ENCODE measurements around the gene GMPS. TPM values are rescaled to one million over a fixed set of nuclear protein-coding genes. Genes with fewer than 3 reads are reported as not detected.

Gene GMPS
- total RNA-seq, 2 donors from 2014 or later, result 30.2 to 31.8 TPM

- no peak for DNase-seq (ENCODE audit: low spot score)
These were observed 102.6 kb downstream of the GMPS start for GRCh38 chr3:155972885-155973584.

GRCh38 chr3:155978324-155978723 lies 107.9 kb downstream of the GMPS start:
- no peak for TF ChIP-seq CTCF (IDR thresholded peaks at IDR 0.05)
- ATAC-seq (ENCODE audit: insufficient number of reproducible peaks, low FRiP score, low read depth), result no peak

More at GRCh38 chr3:155972885-155973584, 102.6 kb downstream of the GMPS start:
- H3K4me3 ChIP-seq, result no peak overlapping the region
- H3K27ac ChIP-seq, result no peak overlapping the region
- no peak for TF ChIP-seq CTCF (IDR thresholded peaks at IDR 0.05)
- no peak for ATAC-seq (ENCODE audit: insufficient number of reproducible peaks, low FRiP score, low read depth)
- H3K9me3 ChIP-seq, result no peaks in the 10 kb centered on the region
- H3K27me3 ChIP-seq (replicated peaks; ENCODE audit: insufficient read depth), result no peaks in the 10 kb centered on the region
- H3K4me1 ChIP-seq (ENCODE audit: control insufficient read depth in 1 of 2, low read depth in 2 of 2), result peaks cover 0 to 5% of the 10 kb centered on the region in 2 donors
- H3K36me3 ChIP-seq, result no peaks in the 10 kb centered on the region

GRCh38 chr3:155979746-155980145 lies 109.3 kb downstream of the GMPS start:
- no peak for ATAC-seq (ENCODE audit: insufficient number of reproducible peaks, low FRiP score, low read depth)
- DNase-seq (ENCODE audit: low spot score), result no peak
- Histone ChIP-seq H3K9me3 (no peaks in the 10 kb centered on the region), H3K4me1 (ENCODE audit: control insufficient read depth in 1 of 2, low read depth in 2 of 2) (peaks cover 7 to 18% of the 10 kb centered on the region in 2 donors), H3K27me3 (replicated peaks; ENCODE audit: insufficient read depth) (no peaks in the 10 kb centered on the region), H3K4me3 (no peak overlapping the region), H3K36me3 (no peaks in the 10 kb centered on the region), H3K27ac (no peak overlapping the region)
- TF ChIP-seq CTCF (IDR thresholded peaks at IDR 0.05), result no peak

More at GRCh38 chr3:155978324-155978723, 107.9 kb downstream of the GMPS start:
- Histone ChIP-seq H3K9me3 (no peaks in the 10 kb centered on the region), H3K27me3 (replicated peaks; ENCODE audit: insufficient read depth) (no peaks in the 10 kb centered on the region), H3K4me1 (ENCODE audit: control insufficient read depth in 1 of 2, low read depth in 2 of 2) (peaks cover 7 to 18% of the 10 kb centered on the region in 2 donors), H3K36me3 (no peaks in the 10 kb centered on the region), H3K4me3 (no peak overlapping the region), H3K27ac (no peak overlapping the region)
- no peak for DNase-seq (ENCODE audit: low spot score)

- H3K4me3 ChIP-seq, result no peak overlapping the region
- no peak for DNase-seq (ENCODE audit: low spot score)
- H3K36me3 ChIP-seq, result no peaks in the 10 kb centered on the region
- H3K27ac ChIP-seq, result peak overlapping the region in 1 of 2 donors; percentile 59
- H3K4me1 ChIP-seq (ENCODE audit: control insufficient read depth in 1 of 2, low read depth in 2 of 2), result peaks cover 7 to 18% of the 10 kb centered on the region in 2 donors
- H3K27me3 ChIP-seq (replicated peaks; ENCODE audit: insufficient read depth), result no peaks in the 10 kb centered on the region
- TF ChIP-seq CTCF (IDR thresholded peaks at IDR 0.05), result no peak
- no peak for ATAC-seq (ENCODE audit: insufficient number of reproducible peaks, low FRiP score, low read depth)
- no peaks in the 10 kb centered on the region for H3K9me3 ChIP-seq
These were observed 111.2 kb downstream of the GMPS start for GRCh38 chr3:155981669-155982068.

- no peak for ATAC-seq (ENCODE audit: insufficient number of reproducible peaks, low FRiP score, low read depth)
These were observed 113.5 kb downstream of the GMPS start for GRCh38 chr3:155983834-155984474.

More at GRCh38 chr3:155983834-155984474, 113.5 kb downstream of the GMPS start:
- Histone ChIP-seq H3K4me1 (ENCODE audit: control insufficient read depth in 1 of 2, low read depth in 2 of 2) (peaks cover 7 to 13% of the 10 kb centered on the region in 2 donors), H3K4me3 (no peak overlapping the region), H3K27me3 (replicated peaks; ENCODE audit: insufficient read depth) (no peaks in the 10 kb centered on the region), H3K9me3 (no peaks in the 10 kb centered on the region), H3K36me3 (no peaks in the 10 kb centered on the region), H3K27ac (no peak overlapping the region)
- TF ChIP-seq CTCF (IDR thresholded peaks at IDR 0.05), result no peak
- no peak for DNase-seq (ENCODE audit: low spot score)
